Measurements from ENCODE around the gene PCDHGB3. TPM values are rescaled to one million over a fixed set of nuclear protein-coding genes. Genes with fewer than 3 reads are reported as not detected.
A peak's percentile ranks its signal among the peaks of the same experiment; 100 is the strongest.
"Not testable (repeated sequence)": the region's sequence is repeated elsewhere in the genome, so short reads cannot be mapped to it uniquely, and the experiment has no call there.

Gene PCDHGB3
- 8.2 TPM for total RNA-seq

- no peak for FAIRE-seq
- DNase-seq (ENCODE audit: low spot score in 2 of 2), result no peak
These were observed at the start of gene PCDHGB3 for GRCh38 chr5:141369994-141370848. Gene PCDHGB3 (plus strand): TSS chr5:141370242. CDS start chr5:141370395, 153 bp downstream.

GRCh38 chr5:141322261-141322660 lies 47.8 kb upstream of the PCDHGB3 start:
- DNase-seq (ENCODE audit: low spot score in 2 of 2) (no peak), FAIRE-seq (no peak)

- peak in 1 of 2 donors; percentile 54 for DNase-seq (ENCODE audit: low spot score in 2 of 2)
- FAIRE-seq, result no peak
These were observed 43.8 kb upstream of the PCDHGB3 start for GRCh38 chr5:141326088-141326854.

- DNase-seq (ENCODE audit: low spot score in 2 of 2), result no peak
- no peak for FAIRE-seq
These were observed 41.8 kb upstream of the PCDHGB3 start for GRCh38 chr5:141328231-141328630.

- FAIRE-seq, result no peak
- DNase-seq (ENCODE audit: low spot score in 2 of 2), result no peak
These were observed 39.6 kb upstream of the PCDHGB3 start, which contains the start of gene PCDHGA1 for GRCh38 chr5:141330299-141331080. Gene PCDHGA1 (plus strand): TSS chr5:141330514.

- FAIRE-seq, result not testable (repeated sequence)
These were observed 37.5 kb upstream of the PCDHGB3 start for GRCh38 chr5:141332571-141332970.

GRCh38 chr5:141338538-141339306 lies 31.3 kb upstream of the PCDHGB3 start, which contains the start of gene PCDHGA2:
Gene PCDHGA2 (plus strand): TSS chr5:141338760.
- DNase-seq (ENCODE audit: low spot score in 2 of 2), result no peak
- FAIRE-seq, result no peak

More at GRCh38 chr5:141332571-141332970, 37.5 kb upstream of the PCDHGB3 start:
- not testable (repeated sequence) for DNase-seq (ENCODE audit: low spot score in 2 of 2)

GRCh38 chr5:141340781-141341354 lies 29.2 kb upstream of the PCDHGB3 start:
- not testable (repeated sequence) for FAIRE-seq; DNase-seq (ENCODE audit: low spot score in 2 of 2)

GRCh38 chr5:141342773-141343172 lies 27.3 kb upstream of the PCDHGB3 start:
- FAIRE-seq, result no peak

GRCh38 chr5:141343242-141343952 lies 26.6 kb upstream of the PCDHGB3 start, which contains the start of gene PCDHGA3:
Gene PCDHGA3 (plus strand): TSS chr5:141343829. CDS start chr5:141344034, 205 bp downstream.
- no peak for FAIRE-seq
- no peak for DNase-seq (ENCODE audit: low spot score in 2 of 2)

More at GRCh38 chr5:141342773-141343172, 27.3 kb upstream of the PCDHGB3 start:
- no peak for DNase-seq (ENCODE audit: low spot score in 2 of 2)

GRCh38 chr5:141343953-141344463 lies 26.0 kb upstream of the PCDHGB3 start:
- no peak for DNase-seq (ENCODE audit: low spot score in 2 of 2)

GRCh38 chr5:141345327-141345726 lies 24.7 kb upstream of the PCDHGB3 start:
- DNase-seq (ENCODE audit: low spot score in 2 of 2) (no peak), FAIRE-seq (no peak)

More at GRCh38 chr5:141343953-141344463, 26.0 kb upstream of the PCDHGB3 start:
- FAIRE-seq, result no peak

GRCh38 chr5:141346017-141346416 lies 24.0 kb upstream of the PCDHGB3 start:
- FAIRE-seq; DNase-seq (ENCODE audit: low spot score in 2 of 2): not testable (repeated sequence)

- DNase-seq (ENCODE audit: low spot score in 2 of 2) (peak in 1 of 2 donors; percentile 58), FAIRE-seq (no peak)
These were observed 20.0 kb upstream of the PCDHGB3 start, which contains the start of gene PCDHGB1 for GRCh38 chr5:141349917-141350619. Gene PCDHGB1 (plus strand): TSS chr5:141350099. CDS start chr5:141350261, 162 bp downstream.

GRCh38 chr5:141351591-141351990 lies 18.5 kb upstream of the PCDHGB3 start:
- FAIRE-seq (no peak), DNase-seq (ENCODE audit: low spot score in 2 of 2) (no peak)

- FAIRE-seq, result no peak
- DNase-seq (ENCODE audit: low spot score in 2 of 2), result no peak
These were observed 15.1 kb upstream of the PCDHGB3 start, which contains the start of gene PCDHGA4 for GRCh38 chr5:141354900-141355469. Gene PCDHGA4 (plus strand): TSS chr5:141355021. CDS start chr5:141355108, 87 bp downstream.

- DNase-seq (ENCODE audit: low spot score in 2 of 2) (no peak), FAIRE-seq (no peak)
These were observed 14.4 kb upstream of the PCDHGB3 start for GRCh38 chr5:141355641-141356040.
